ENCODE data around the gene ANAPC4. TPM values are rescaled to one million over a fixed set of nuclear protein-coding genes. Genes with fewer than 3 reads are reported as not detected.
A peak's percentile ranks its signal among the peaks of the same experiment; 100 is the strongest.

Gene ANAPC4
- total and polyA plus RNA-seq, 4 donors = 15.4 to 98.5 (median 32.5) TPM

- H3K9ac ChIP-seq (ENCODE audit: insufficient read depth in 1 of 2, low read length in 2 of 2) = no peak overlapping the region
- H3K9me3 ChIP-seq (ENCODE audit: control insufficient read depth in 4 of 4, insufficient read depth in 3 of 4, low read length in 3 of 4) = no peaks in the 10 kb centered on the region
- 46 to 69% methylated on average over 5 of the region's 5 CpGs for WGBS, 2 donors
- peaks cover 3 to 14% (median 12%) of the 10 kb centered on the region in 4 donors for H3K36me3 ChIP-seq (ENCODE audit: control insufficient read depth in 4 of 4, insufficient read depth in 4 of 4, low read length in 4 of 4)
- ATAC-seq (ENCODE audit: insufficient read depth, low FRiP score) (no peak), DNase-seq (no peak)
- no peaks in the 10 kb centered on the region for H3K27me3 ChIP-seq (ENCODE audit: control insufficient read depth in 3 of 3, insufficient read depth in 3 of 3, low read length in 2 of 3)
- H3K27ac ChIP-seq (ENCODE audit: low read depth in 1 of 2, low read length in 1 of 2) = no peak overlapping the region
- TF ChIP-seq, protein P1, sequence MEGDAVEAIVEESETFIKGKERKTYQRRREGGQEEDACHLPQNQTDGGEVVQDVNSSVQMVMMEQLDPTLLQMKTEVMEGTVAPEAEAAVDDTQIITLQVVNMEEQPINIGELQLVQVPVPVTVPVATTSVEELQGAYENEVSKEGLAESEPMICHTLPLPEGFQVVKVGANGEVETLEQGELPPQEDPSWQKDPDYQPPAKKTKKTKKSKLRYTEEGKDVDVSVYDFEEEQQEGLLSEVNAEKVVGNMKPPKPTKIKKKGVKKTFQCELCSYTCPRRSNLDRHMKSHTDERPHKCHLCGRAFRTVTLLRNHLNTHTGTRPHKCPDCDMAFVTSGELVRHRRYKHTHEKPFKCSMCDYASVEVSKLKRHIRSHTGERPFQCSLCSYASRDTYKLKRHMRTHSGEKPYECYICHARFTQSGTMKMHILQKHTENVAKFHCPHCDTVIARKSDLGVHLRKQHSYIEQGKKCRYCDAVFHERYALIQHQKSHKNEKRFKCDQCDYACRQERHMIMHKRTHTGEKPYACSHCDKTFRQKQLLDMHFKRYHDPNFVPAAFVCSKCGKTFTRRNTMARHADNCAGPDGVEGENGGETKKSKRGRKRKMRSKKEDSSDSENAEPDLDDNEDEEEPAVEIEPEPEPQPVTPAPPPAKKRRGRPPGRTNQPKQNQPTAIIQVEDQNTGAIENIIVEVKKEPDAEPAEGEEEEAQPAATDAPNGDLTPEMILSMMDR (IDR thresholded peaks at IDR 0.05; ENCODE audit: control extremely low read depth, extremely low read depth) = no peak
- peaks cover 0 to 19% (median 2%) of the 10 kb centered on the region in 5 donors for H3K4me1 ChIP-seq (ENCODE audit: control insufficient read depth in 5 of 5, insufficient read depth in 5 of 5, low read length in 5 of 5)
- no peak overlapping the region for H3K4me3 ChIP-seq
These were observed 44.9 kb downstream of the ANAPC4 start for GRCh38 chr4:25421816-25422525.

GRCh38 chr4:25423548-25423947, 46.5 kb downstream of the ANAPC4 start:
- TF ChIP-seq, protein P1 (IDR thresholded peaks at IDR 0.05; ENCODE audit: control extremely low read depth, extremely low read depth) = no peak
- ATAC-seq (ENCODE audit: insufficient read depth, low FRiP score) = no peak
- Histone ChIP-seq H3K4me1 (ENCODE audit: control insufficient read depth in 5 of 5, insufficient read depth in 5 of 5, low read length in 5 of 5) (peaks cover 0 to 19% (median 2%) of the 10 kb centered on the region in 5 donors), H3K4me3 (no peak overlapping the region), H3K9ac (ENCODE audit: insufficient read depth in 1 of 2, low read length in 2 of 2) (no peak overlapping the region), H3K27ac (ENCODE audit: low read depth in 1 of 2, low read length in 1 of 2) (no peak overlapping the region), H3K27me3 (ENCODE audit: control insufficient read depth in 3 of 3, insufficient read depth in 3 of 3, low read length in 2 of 3) (no peaks in the 10 kb centered on the region), H3K9me3 (ENCODE audit: control insufficient read depth in 4 of 4, insufficient read depth in 3 of 4, low read length in 3 of 4) (no peaks in the 10 kb centered on the region), H3K36me3 (ENCODE audit: control insufficient read depth in 4 of 4, insufficient read depth in 4 of 4, low read length in 4 of 4) (peaks cover 0 to 5% (median 2%) of the 10 kb centered on the region in 4 donors)
- DNase-seq = no peak
- 91 to 95% methylated on average over 1 of the region's 1 CpG for WGBS, 2 donors

DNA sequence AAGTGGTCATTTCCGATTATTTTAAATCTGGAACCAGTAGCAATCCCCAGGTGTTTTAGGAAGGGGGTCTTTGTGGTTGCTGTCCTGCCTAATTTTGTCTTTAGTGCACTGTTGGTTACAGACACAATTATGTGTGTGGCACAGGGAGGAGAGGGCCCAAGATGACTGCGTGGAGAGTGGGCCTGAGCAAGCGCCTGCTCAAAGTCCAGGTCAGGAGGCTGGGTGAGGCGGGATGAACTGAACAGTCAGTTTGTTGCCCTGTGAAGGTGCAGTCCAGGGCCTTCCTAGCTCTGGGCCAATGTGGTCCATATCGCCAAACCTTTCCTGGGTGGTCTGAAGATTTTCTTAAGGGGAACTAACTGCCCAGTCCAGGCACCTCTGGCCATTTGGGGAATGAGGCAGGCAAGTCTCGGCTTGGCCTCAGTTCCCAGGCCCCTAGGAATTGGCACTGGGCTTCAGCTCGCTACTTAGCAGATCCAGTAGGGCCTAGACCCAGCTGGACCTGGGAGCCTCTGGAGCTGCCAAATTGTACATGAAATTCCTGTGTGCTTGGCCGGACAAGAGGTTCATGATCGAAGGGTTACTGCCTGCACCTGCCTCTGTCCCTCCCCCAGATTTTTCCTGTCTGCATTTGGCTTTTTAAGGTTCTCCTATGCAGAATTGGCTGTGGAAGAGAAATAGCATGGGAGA, 47.6 kb downstream of the ANAPC4 start:
- Histone ChIP-seq H3K36me3 (ENCODE audit: control insufficient read depth in 4 of 4, insufficient read depth in 4 of 4, low read length in 4 of 4) (peaks cover 0 to 3% (median 0%) of the 10 kb centered on the region in 4 donors), H3K27ac (ENCODE audit: low read depth in 1 of 2, low read length in 1 of 2) (peak overlapping the region in 1 of 2 donors; percentile 76), H3K4me1 (ENCODE audit: control insufficient read depth in 5 of 5, insufficient read depth in 5 of 5, low read length in 5 of 5) (peaks cover 0 to 19% (median 2%) of the 10 kb centered on the region in 5 donors), H3K9ac (ENCODE audit: insufficient read depth in 1 of 2, low read length in 2 of 2) (no peak overlapping the region), H3K27me3 (ENCODE audit: control insufficient read depth in 3 of 3, insufficient read depth in 3 of 3, low read length in 2 of 3) (no peaks in the 10 kb centered on the region), H3K4me3 (no peak overlapping the region), H3K9me3 (ENCODE audit: control insufficient read depth in 4 of 4, insufficient read depth in 3 of 4, low read length in 3 of 4) (no peaks in the 10 kb centered on the region)
- TF ChIP-seq, protein P1 (IDR thresholded peaks at IDR 0.05; ENCODE audit: control extremely low read depth, extremely low read depth) = no peak
- WGBS, 2 donors = 81 to 89% methylated on average over 9 of the region's 9 CpGs
- ATAC-seq (ENCODE audit: insufficient read depth, low FRiP score) (no peak), DNase-seq (no peak)

Data from lung (tissue), 12 donors.